Activated CD4-positive, alpha-beta T cell treated with anti-CD3 and anti-CD28 coated beads for 36 hours (primary cell): Measurements from ENCODE around the gene PRPF40A. TPM values are rescaled to one million over a fixed set of nuclear protein-coding genes. Genes with fewer than 3 reads are reported as not detected.
A peak's percentile ranks its signal among the peaks of the same experiment; 100 is the strongest.

Experiments
- ATAC-seq: fragments of 200-7000 bp; cut with Tn5 transposase; one replicate; pipeline ENCODE4 v1.10.0; 2021; ENCODE audit warnings: mild to moderate bottlenecking, moderate library complexity
- CTCF ChIA-PET: fragments of 350-600 bp; sonication (Branson Sonifier 250); formaldehyde crosslinking; loops from one replicate; lab custom pipeline; 2021; ENCODE audit warnings: antibody characterized with exemption; lab: Charles Lee
- POLR2A ChIA-PET: fragments of 350-600 bp; sonication (Branson Sonifier 250); formaldehyde crosslinking; loops from one replicate; lab custom pipeline; 2021; ENCODE audit warnings: antibody characterized with exemption, inconsistent platforms; lab: Charles Lee
- DNase-seq: peaks from one replicate; pipeline ENCODE4 v3.0.0-alpha.2; 2020
- H3K27ac Mint-ChIP-seq: one replicate; pipeline ENCODE4 v1.8.0; 2021; ENCODE audit warnings: mixed read lengths
- H3K27me3 Mint-ChIP-seq: one replicate; pipeline ENCODE4 v1.8.0; 2021; ENCODE audit warnings: mixed read lengths
- H3K36me3 Mint-ChIP-seq: one replicate; pipeline ENCODE4 v1.8.0; 2021; ENCODE audit warnings: low read depth, mixed read lengths
- H3K4me1 Mint-ChIP-seq: one replicate; pipeline ENCODE4 v1.8.0; 2021; ENCODE audit warnings: mixed read lengths
- H3K4me3 Mint-ChIP-seq: one replicate; pipeline ENCODE4 v1.8.0; 2021; ENCODE audit warnings: mild to moderate bottlenecking, moderate library complexity, mixed read lengths
- H3K9me3 Mint-ChIP-seq: one replicate; pipeline ENCODE4 v1.8.0; 2021; ENCODE audit warnings: low read depth, mixed read lengths
- intact Hi-C, 2 experiments: fragments of 100-400 bp; cut with DNase I in 1 of 2; cut with micrococcal nuclease in 1 of 2; formaldehyde crosslinking; loops; one replicate each; pipeline versions ENCODE4 v1.14.2 to v1.15.1; 2022 to 2024; cut with DNase I, micrococcal nuclease
- total RNA-seq, 2 experiments: library from RNA; stranded (reverse); gene quantifications; one replicate each; pipeline ENCODE4 v1.2.3, GENCODE V29; 2021

Gene PRPF40A
- total RNA-seq, 2 experiments from 2014 or later = 145 to 152 TPM

- ATAC-seq (peak; percentile 57), DNase-seq (peak; percentile 95)
- CTCF ChIA-PET = interaction anchor here (3.5 kb wide), 1 partner anchor 18 kb away, joined by 17 read pairs; no protein-coding TSS in a partner anchor
- Mint-ChIP-seq H3K27ac (peak within 1 kb of the TSS; percentile 99), H3K36me3 (peaks cover 46% of the 10 kb centered on the region), H3K4me1 (peaks cover 64% of the 10 kb centered on the region), H3K27me3 (no peaks in the 10 kb centered on the region), H3K9me3 (no peaks in the 10 kb centered on the region), H3K4me3 (peak within 1 kb of the TSS; percentile 99)
- intact Hi-C loops = loop anchor here (1.0 to 5.0 kb wide), 7 partner anchors 24 to 1431 kb away; partner anchors contain the start of genes NMI (in 2 of the 2), ARL5A (in 1 of the 2) and FMNL2 (in 1 of the 2)
- POLR2A ChIA-PET = interaction anchor here (0.5 to 2.2 kb wide), 3 partner anchors 11 to 72 kb away, joined by 3 to 19 read pairs (median 4); no protein-coding TSS in a partner anchor
Observed at GRCh38 chr2:152718076-152718908, 1.0 kb upstream of the PRPF40A start, which contains the start of gene ARL6IP6. TSS of gene ARL6IP6 (plus strand) at chr2:152718620. CDS start at chr2:152718625, 5 bp downstream.

GRCh38 chr2:152716805-152717227 lies 445 bp downstream of the PRPF40A start:
- Mint-ChIP-seq H3K27ac (peak overlapping the region; percentile 99), H3K9me3 (no peaks in the 10 kb centered on the region), H3K36me3 (peaks cover 44% of the 10 kb centered on the region), H3K27me3 (no peaks in the 10 kb centered on the region), H3K4me3 (peak overlapping the region; percentile 99), H3K4me1 (peaks cover 61% of the 10 kb centered on the region)
- DNase-seq (peak; percentile 59), ATAC-seq (no peak)
- ChIA-PET POLR2A (interaction anchor here (0.9 to 2.2 kb wide), 3 partner anchors 10 to 71 kb away, joined by 3 to 19 read pairs (median 4); no protein-coding TSS in a partner anchor), CTCF (interaction anchor here (0.6 to 3.5 kb wide), 10 partner anchors 10 to 87 kb away, joined by 3 to 24 read pairs (median 3); no protein-coding TSS in a partner anchor)
- intact Hi-C loops = loop anchor here (1.0 to 5.0 kb wide), 6 partner anchors 23 to 1430 kb away; partner anchors contain the start of genes NMI (in 2 of the 2) and FMNL2 (in 1 of the 2)

DNA sequence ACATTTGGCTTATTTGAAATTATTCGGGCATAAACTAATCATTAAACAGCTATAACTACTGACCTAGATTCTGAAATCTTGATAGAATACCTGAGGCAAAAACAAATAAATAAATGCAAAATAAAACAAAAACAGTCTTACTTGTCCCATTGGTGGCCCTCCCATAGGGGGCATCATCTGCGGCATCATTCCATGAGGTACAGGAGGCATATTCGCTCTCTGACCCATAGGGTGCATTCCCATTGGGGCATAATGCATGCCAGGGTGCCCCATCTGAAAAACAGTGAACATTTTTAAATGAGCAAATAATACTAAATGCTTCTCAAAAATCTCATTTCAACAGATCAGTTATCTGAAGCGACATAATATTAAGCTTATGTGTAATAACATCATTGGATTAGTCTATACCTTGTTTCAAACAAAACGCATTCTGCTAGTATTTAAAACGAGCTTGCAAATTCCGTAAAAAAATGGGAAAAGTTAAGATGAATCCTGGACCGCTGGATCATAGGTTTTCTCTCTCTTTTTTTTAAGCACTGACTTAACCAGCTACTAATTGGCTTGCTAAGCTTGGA lies 1.3 kb downstream of the PRPF40A start:
- intact Hi-C loops = loop anchor here (5.0 kb wide), 4 partner anchors 64 to 1429 kb away; partner anchors contain the start of genes NMI (in 2 of the 2) and FMNL2 (in 1 of the 2)
- ATAC-seq = no peak
- H3K36me3 Mint-ChIP-seq = peaks cover 43% of the 10 kb centered on the region
- ChIA-PET POLR2A (interaction anchor here (2.2 kb wide), 1 partner anchor 9 kb away, joined by 19 read pairs; no protein-coding TSS in a partner anchor), CTCF (interaction anchor here (0.8 to 3.5 kb wide), 10 partner anchors 11 to 540 kb away, joined by 3 to 24 read pairs (median 4); partner anchors contain the start of gene STAM2)
- H3K4me3 Mint-ChIP-seq = peak overlapping the region; percentile 99
- H3K9me3 Mint-ChIP-seq = no peaks in the 10 kb centered on the region
- peaks cover 59% of the 10 kb centered on the region for H3K4me1 Mint-ChIP-seq
- peak; percentile 65 for DNase-seq
- no peaks in the 10 kb centered on the region for H3K27me3 Mint-ChIP-seq
- peak overlapping the region; percentile 99 for H3K27ac Mint-ChIP-seq

GRCh38 chr2:152715112-152715511 lies 2.1 kb downstream of the PRPF40A start:
- CTCF ChIA-PET = interaction anchor here (0.6 to 3.5 kb wide), 9 partner anchors 11 to 46 kb away, joined by 3 to 24 read pairs (median 7); no protein-coding TSS in a partner anchor
- Mint-ChIP-seq H3K4me1 (peaks cover 58% of the 10 kb centered on the region), H3K9me3 (no peaks in the 10 kb centered on the region), H3K36me3 (peaks cover 51% of the 10 kb centered on the region), H3K4me3 (peak overlapping the region; percentile 32), H3K27me3 (no peaks in the 10 kb centered on the region), H3K27ac (peak overlapping the region; percentile 34)
- DNase-seq (no peak), ATAC-seq (no peak)
- intact Hi-C loops = loop anchor here (5.0 kb wide), 4 partner anchors 63 to 1428 kb away; partner anchors contain the start of genes NMI (in 2 of the 2) and FMNL2 (in 1 of the 2)
- POLR2A ChIA-PET = no interaction called here

DNA sequence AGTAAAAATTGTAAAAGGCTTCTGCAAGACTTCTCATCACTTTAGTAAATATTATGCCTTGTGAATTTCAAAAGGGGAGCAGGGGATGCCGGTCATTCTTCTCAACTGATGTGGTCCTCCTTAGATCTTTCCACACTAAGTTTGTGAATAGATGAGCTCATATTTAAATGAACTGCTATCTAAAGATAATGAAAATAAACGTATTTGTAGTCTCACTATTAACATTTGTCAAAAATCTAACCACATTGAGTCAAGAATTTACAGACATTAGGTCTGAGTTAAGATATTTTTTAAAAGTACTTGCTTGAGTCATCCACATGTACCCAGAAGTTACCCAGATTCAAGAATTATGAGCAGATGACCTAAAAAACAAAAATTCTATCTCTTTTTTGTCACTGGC lies 6.5 kb downstream of the PRPF40A start:
- Mint-ChIP-seq H3K27me3 (no peaks in the 10 kb centered on the region), H3K9me3 (no peaks in the 10 kb centered on the region), H3K4me3 (no peak overlapping the region), H3K4me1 (peaks cover 68% of the 10 kb centered on the region), H3K36me3 (peaks cover 70% of the 10 kb centered on the region), H3K27ac (no peak overlapping the region)
- intact Hi-C loops = no loop called here
- ChIA-PET CTCF (interaction anchor here (1.0 kb wide), 1 partner anchor 27 kb away, joined by 3 read pairs; no protein-coding TSS in a partner anchor), POLR2A (no interaction called here)
- DNase-seq (no peak), ATAC-seq (no peak)

- Mint-ChIP-seq H3K4me1 (peaks cover 65% of the 10 kb centered on the region), H3K4me3 (no peak overlapping the region), H3K36me3 (peaks cover 66% of the 10 kb centered on the region), H3K9me3 (no peaks in the 10 kb centered on the region), H3K27ac (no peak overlapping the region), H3K27me3 (no peaks in the 10 kb centered on the region)
- ChIA-PET POLR2A (interaction anchor here (0.5 to 3.8 kb wide), 2 partner anchors 8 to 19 kb away, joined by 6 to 19 read pairs; partner anchors contain the start of gene PRPF40A), CTCF (interaction anchor here (1.1 kb wide), 1 partner anchor 12 kb away, joined by 3 read pairs; no protein-coding TSS in a partner anchor)
- DNase-seq = no peak
- no peak for ATAC-seq
- intact Hi-C loops = loop anchor here in 1 of 2 experiments (2.0 kb wide), 1 partner anchor 40 kb away; no protein-coding TSS in a partner anchor
Observed at GRCh38 chr2:152708742-152709141, 8.5 kb downstream of the PRPF40A start.

DNA sequence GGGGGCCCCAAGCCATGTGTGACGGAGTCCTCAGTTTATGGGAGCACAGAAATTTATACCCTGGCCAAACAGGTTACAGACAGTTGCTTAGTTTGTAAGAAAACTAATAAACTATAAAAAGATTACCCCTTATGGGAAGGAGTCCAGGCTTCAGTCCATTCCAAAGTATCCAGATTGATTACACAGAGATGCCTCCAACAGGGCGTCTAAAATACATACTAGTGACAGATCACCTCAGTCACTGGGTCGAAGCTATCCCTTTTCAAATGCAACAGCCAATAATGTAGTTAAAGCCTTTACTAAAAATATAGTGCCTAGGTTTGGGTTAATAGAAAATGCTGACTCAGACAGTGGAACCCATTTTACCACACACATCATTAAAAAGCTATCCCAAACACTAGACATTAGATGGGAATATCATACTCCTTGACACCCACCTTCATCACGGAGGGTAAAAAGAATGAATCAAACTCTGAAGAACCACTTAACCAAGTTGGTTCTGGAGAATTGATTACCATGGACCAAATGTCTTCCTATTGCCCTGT lies 10.7 kb downstream of the PRPF40A start:
- Mint-ChIP-seq H3K27me3 (no peaks in the 10 kb centered on the region), H3K27ac (no peak overlapping the region), H3K4me3 (no peak overlapping the region), H3K9me3 (peaks cover 10% of the 10 kb centered on the region), H3K4me1 (peaks cover 63% of the 10 kb centered on the region), H3K36me3 (peaks cover 73% of the 10 kb centered on the region)
- intact Hi-C loops = no loop called here
- ChIA-PET POLR2A (interaction anchor here (3.8 kb wide), 1 partner anchor 10 kb away, joined by 19 read pairs; the partner anchor contains the start of gene PRPF40A), CTCF (interaction anchor here (4.6 kb wide), 1 partner anchor 9 kb away, joined by 24 read pairs; the partner anchor contains the start of gene PRPF40A)
- DNase-seq (no peak), ATAC-seq (no peak)

- H3K4me3 Mint-ChIP-seq = no peak overlapping the region
- CTCF ChIA-PET = no interaction called here
- H3K36me3 Mint-ChIP-seq = peaks cover 47% of the 10 kb centered on the region
- intact Hi-C loops = no loop called here
- ATAC-seq (no peak), DNase-seq (no peak)
- peak overlapping the region; percentile 8 for H3K27ac Mint-ChIP-seq
- peaks cover 14% of the 10 kb centered on the region for H3K9me3 Mint-ChIP-seq
- peaks cover 51% of the 10 kb centered on the region for H3K4me1 Mint-ChIP-seq
- H3K27me3 Mint-ChIP-seq = no peaks in the 10 kb centered on the region
- POLR2A ChIA-PET = interaction anchor here (0.6 kb wide), 1 partner anchor 349 kb away, joined by 4 read pairs; no protein-coding TSS in a partner anchor
Observed at GRCh38 chr2:152701198-152701597, 16.1 kb downstream of the PRPF40A start.

GRCh38 chr2:152696476-152696875 lies 20.8 kb downstream of the PRPF40A start:
- DNase-seq (no peak), ATAC-seq (no peak)
- Mint-ChIP-seq H3K4me3 (no peak overlapping the region), H3K27ac (no peak overlapping the region), H3K4me1 (peaks cover 47% of the 10 kb centered on the region), H3K9me3 (peaks cover 4% of the 10 kb centered on the region), H3K36me3 (peaks cover 26% of the 10 kb centered on the region), H3K27me3 (no peaks in the 10 kb centered on the region)
- intact Hi-C loops = no loop called here
- POLR2A ChIA-PET = no interaction called here
- CTCF ChIA-PET = interaction anchor here (1.4 to 1.7 kb wide), 2 partner anchors 12 to 20 kb away, joined by 3 read pairs; no protein-coding TSS in a partner anchor

- H3K27me3 Mint-ChIP-seq = no peaks in the 10 kb centered on the region
- peak overlapping the region; percentile 38 for H3K27ac Mint-ChIP-seq
- POLR2A ChIA-PET = no interaction called here
- CTCF ChIA-PET = interaction anchor here (1.4 to 1.7 kb wide), 2 partner anchors 12 to 21 kb away, joined by 3 read pairs; no protein-coding TSS in a partner anchor
- DNase-seq = no peak
- peaks cover 22% of the 10 kb centered on the region for H3K36me3 Mint-ChIP-seq
- ATAC-seq = no peak
- intact Hi-C loops = no loop called here
- peaks cover 42% of the 10 kb centered on the region for H3K4me1 Mint-ChIP-seq
- no peaks in the 10 kb centered on the region for H3K9me3 Mint-ChIP-seq
- H3K4me3 Mint-ChIP-seq = no peak overlapping the region
Observed at GRCh38 chr2:152695763-152696162, 21.5 kb downstream of the PRPF40A start.
